ENCODE measurements around the gene AGPAT4.

GRCh38 chr6:161125591-161125990, 148.3 kb downstream of the AGPAT4 start:
- TF ChIP-seq CTCF (IDR thresholded peaks at IDR 0.05), result no peak
- TF ChIP-seq POLR2A (IDR thresholded peaks at IDR 0.05), result no peak
